ENCODE measurements around the gene KBTBD6. TPM values are rescaled to one million over a fixed set of nuclear protein-coding genes. Genes with fewer than 3 reads are reported as not detected.
"Not testable (repeated sequence)": the region's sequence is repeated elsewhere in the genome, so short reads cannot be mapped to it uniquely, and the experiment has no call there.

KBTBD6 gene
- total RNA-seq, 1 donor from 2014 or later, result 20.9 TPM

DNA sequence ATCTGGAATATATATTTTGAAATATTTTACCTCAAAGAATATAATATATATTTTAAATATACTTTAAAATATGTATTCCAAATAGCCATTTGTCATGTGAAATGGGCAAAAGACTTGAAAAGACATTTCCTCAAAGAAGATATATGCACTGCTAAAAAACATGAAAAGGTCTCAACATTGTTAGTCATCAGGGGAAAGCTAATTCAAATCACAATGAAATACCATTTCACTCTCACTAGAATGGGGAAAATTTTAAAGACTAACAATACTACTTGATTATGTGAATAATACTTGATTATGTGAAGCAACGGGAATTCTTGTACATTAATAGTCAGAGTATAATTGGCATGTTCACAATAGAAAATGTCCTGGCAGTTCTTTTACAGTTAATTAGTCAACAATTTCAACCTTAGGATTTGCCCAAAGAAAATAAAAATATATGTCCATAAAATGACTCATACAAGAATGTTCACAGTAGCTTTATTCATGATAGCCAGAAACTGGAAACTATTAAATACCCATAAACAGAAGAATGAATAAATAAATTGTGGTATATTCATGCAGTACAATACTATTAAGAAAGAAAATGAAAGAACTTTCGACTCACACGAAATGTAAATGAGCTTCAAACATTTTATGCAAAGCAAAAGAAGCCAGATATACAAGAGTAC lies 6.8 kb upstream of the KBTBD6 start:
- no peak for DNase-seq (ENCODE audit: low read depth, low spot score)
- TF ChIP-seq, protein P1, sequence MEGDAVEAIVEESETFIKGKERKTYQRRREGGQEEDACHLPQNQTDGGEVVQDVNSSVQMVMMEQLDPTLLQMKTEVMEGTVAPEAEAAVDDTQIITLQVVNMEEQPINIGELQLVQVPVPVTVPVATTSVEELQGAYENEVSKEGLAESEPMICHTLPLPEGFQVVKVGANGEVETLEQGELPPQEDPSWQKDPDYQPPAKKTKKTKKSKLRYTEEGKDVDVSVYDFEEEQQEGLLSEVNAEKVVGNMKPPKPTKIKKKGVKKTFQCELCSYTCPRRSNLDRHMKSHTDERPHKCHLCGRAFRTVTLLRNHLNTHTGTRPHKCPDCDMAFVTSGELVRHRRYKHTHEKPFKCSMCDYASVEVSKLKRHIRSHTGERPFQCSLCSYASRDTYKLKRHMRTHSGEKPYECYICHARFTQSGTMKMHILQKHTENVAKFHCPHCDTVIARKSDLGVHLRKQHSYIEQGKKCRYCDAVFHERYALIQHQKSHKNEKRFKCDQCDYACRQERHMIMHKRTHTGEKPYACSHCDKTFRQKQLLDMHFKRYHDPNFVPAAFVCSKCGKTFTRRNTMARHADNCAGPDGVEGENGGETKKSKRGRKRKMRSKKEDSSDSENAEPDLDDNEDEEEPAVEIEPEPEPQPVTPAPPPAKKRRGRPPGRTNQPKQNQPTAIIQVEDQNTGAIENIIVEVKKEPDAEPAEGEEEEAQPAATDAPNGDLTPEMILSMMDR (conservative IDR thresholded peaks at IDR 0.05), result no peak
- H3K4me1 Mint-ChIP-seq, result no peaks in the 10 kb centered on the region
- no peak overlapping the region for H3K27ac Mint-ChIP-seq (ENCODE audit: unreplicated experiment)
- H3K4me3 Mint-ChIP-seq, result no peak overlapping the region
- H3K27me3 Mint-ChIP-seq (ENCODE audit: low read depth), result no peaks in the 10 kb centered on the region
- no peaks in the 10 kb centered on the region for H3K36me3 Mint-ChIP-seq (ENCODE audit: low read depth)
- H3K9me3 Mint-ChIP-seq, result no peaks in the 10 kb centered on the region

DNA sequence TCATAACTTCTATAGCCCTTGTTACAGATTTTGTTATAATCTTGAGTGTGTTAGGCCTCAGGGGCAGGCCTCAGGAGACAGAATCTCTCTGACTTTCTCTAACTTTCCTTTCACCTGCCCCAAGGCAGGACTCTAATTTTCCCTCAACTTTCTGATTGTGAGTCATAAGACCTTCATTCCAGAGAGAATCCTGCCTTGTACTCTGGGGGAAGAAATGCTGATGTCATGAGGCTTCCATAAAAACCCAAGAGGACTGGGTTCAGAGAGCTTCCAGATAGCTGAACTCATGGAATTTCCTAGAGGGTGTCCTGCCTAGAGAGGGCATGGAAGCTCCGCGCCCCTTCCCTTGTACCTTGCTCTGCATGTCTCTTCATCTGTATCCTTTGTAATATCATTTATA lies 5.3 kb upstream of the KBTBD6 start:
- no peaks in the 10 kb centered on the region for H3K36me3 Mint-ChIP-seq (ENCODE audit: low read depth)
- TF ChIP-seq, protein P1 (conservative IDR thresholded peaks at IDR 0.05), result no peak
- no peaks in the 10 kb centered on the region for H3K9me3 Mint-ChIP-seq
- H3K27ac Mint-ChIP-seq (ENCODE audit: unreplicated experiment), result no peak overlapping the region
- H3K4me1 Mint-ChIP-seq, result peaks cover 11% of the 10 kb centered on the region
- no peak overlapping the region for H3K4me3 Mint-ChIP-seq
- no peak for DNase-seq (ENCODE audit: low read depth, low spot score)
- H3K27me3 Mint-ChIP-seq (ENCODE audit: low read depth), result no peaks in the 10 kb centered on the region

DNA sequence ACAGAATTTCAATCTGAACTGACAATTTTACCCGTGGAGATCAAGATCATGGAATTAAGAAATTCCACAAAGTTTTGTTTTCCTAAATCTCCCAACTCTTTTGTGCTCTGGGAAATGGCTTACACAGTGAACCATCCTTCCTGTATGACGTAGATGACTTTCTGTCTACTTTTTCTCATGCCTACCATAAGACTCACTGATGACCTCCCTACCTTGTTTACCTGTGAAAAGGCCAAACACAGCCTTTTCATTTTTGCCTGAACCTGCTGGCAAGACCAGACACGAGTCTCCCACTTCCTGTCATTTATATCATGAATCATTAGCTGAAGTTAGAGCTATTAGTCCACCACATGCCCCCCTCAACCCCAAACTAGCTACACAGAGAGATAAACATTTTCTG lies 4.6 kb upstream of the KBTBD6 start:
- TF ChIP-seq, protein P1 (conservative IDR thresholded peaks at IDR 0.05), result no peak
- H3K36me3 Mint-ChIP-seq (ENCODE audit: low read depth), result peaks cover 3% of the 10 kb centered on the region
- no peaks in the 10 kb centered on the region for H3K27me3 Mint-ChIP-seq (ENCODE audit: low read depth)
- H3K4me1 Mint-ChIP-seq, result peaks cover 18% of the 10 kb centered on the region
- no peaks in the 10 kb centered on the region for H3K9me3 Mint-ChIP-seq
- DNase-seq (ENCODE audit: low read depth, low spot score), result no peak
- H3K4me3 Mint-ChIP-seq, result peak overlapping the region; percentile 4
- no peak overlapping the region for H3K27ac Mint-ChIP-seq (ENCODE audit: unreplicated experiment)

DNA sequence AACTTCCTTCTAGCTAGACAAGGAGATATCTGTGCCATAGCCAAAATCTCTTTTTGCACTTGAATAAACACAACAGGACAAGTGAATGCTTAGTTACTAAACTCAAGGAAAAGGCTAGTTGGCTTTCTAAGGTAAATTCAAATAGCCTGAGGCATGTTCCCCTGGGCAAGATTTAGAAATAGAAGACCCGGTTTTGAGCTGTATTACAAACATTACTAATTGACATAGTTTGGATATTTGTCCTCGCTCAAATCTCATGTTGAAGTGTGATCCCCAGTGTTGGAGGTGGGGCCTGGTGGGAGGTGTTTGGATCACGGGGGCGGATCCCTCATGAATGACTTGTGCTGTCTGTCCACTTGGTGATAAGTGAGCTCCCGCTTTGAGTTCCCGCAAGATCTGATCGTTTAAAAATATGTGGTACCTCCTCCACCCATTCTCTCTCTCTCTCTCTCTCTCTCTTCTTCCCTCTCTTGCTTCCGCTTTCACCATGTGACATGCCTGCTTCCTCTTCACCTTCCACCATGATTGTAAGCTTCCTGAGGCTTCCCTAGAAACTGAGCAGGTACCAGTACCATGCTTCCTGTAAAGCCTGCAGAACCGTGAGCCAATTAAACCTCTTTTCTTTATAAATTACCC lies 3.9 kb upstream of the KBTBD6 start:
- peaks cover 22% of the 10 kb centered on the region for H3K4me1 Mint-ChIP-seq

DNA sequence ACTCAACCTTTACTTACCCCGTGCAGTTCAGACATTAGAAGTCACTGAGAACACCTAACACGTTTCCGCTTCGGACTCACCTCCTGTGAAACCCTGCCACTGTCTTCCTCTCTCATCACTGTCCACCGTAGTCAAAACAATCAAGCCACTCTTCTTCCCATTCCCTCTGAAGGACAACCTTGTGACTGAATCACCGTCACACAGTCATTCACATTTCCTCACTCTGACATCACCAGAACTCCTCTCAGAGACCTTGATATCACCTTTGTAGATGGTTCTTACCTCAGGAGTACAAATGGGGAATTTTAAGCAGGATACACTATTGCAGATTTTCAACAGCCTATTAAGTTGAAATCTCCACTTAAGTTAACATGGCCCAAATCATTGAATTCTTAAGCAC lies 1.3 kb upstream of the KBTBD6 start:
- Mint-ChIP-seq H3K27me3 (ENCODE audit: low read depth) (no peaks in the 10 kb centered on the region), H3K9me3 (no peaks in the 10 kb centered on the region), H3K4me1 (peaks cover 39% of the 10 kb centered on the region), H3K4me3 (peak overlapping the region; percentile 99), H3K36me3 (ENCODE audit: low read depth) (peaks cover 13% of the 10 kb centered on the region), H3K27ac (ENCODE audit: unreplicated experiment) (no peak overlapping the region)
- DNase-seq (ENCODE audit: low read depth, low spot score), result no peak
- TF ChIP-seq, protein P1 (conservative IDR thresholded peaks at IDR 0.05), result no peak

More for the DNA sequence above, 3.9 kb upstream of the KBTBD6 start:
- no peak for DNase-seq (ENCODE audit: low read depth, low spot score)
- TF ChIP-seq, protein P1 (conservative IDR thresholded peaks at IDR 0.05), result no peak
- Mint-ChIP-seq H3K36me3 (ENCODE audit: low read depth) (peaks cover 3% of the 10 kb centered on the region), H3K27me3 (ENCODE audit: low read depth) (no peaks in the 10 kb centered on the region), H3K27ac (ENCODE audit: unreplicated experiment) (no peak overlapping the region), H3K9me3 (no peaks in the 10 kb centered on the region), H3K4me3 (no peak overlapping the region)

DNA sequence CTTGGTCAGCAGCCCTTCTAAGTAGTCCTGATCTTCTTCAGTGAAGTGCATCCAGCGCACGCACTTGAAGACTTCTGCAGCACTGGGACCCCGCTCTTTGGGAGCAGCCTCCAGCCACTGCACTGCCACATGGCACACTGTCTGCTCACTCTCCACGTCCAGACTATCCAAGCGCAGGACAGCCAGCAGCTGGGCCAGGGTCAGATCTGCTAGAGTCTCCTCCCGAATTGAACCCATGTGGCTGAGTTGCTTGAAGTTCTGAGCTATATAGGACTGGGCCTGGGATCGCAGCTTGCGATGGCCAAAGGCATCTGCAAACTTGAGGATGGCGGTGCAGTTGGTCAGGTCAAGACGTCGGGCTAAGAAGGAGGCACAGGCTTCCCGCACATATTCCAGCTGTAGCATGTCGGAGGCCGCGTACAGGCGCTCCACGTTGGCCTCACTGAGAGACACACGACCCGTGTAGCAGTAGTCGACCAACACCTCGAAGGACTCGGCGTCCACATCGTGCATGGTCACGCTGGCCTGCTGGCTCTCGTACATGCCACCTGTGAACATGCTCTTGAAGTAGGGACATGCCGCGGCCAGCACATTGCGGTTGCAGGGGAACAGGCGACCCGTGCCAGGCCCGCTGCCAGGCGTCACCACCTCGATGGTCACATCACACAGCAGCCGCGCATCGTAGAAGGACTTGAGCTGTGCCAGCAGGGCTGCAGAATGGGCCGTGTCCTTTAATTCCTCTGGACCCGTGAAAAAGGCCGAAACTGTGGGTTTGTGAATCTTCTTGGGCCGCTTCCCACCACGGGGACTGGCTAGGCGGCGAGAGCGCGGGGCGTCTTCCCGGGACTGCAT lies 716 bp downstream of the KBTBD6 start:
- not testable (repeated sequence) for DNase-seq (ENCODE audit: low read depth, low spot score); H3K9me3 Mint-ChIP-seq; H3K27me3 Mint-ChIP-seq (ENCODE audit: low read depth)
- Mint-ChIP-seq H3K27ac (ENCODE audit: unreplicated experiment) (peak overlapping the region; percentile 98), H3K4me3 (peak overlapping the region; percentile 99), H3K4me1 (peaks cover 48% of the 10 kb centered on the region), H3K36me3 (ENCODE audit: low read depth) (peaks cover 13% of the 10 kb centered on the region)

DNA sequence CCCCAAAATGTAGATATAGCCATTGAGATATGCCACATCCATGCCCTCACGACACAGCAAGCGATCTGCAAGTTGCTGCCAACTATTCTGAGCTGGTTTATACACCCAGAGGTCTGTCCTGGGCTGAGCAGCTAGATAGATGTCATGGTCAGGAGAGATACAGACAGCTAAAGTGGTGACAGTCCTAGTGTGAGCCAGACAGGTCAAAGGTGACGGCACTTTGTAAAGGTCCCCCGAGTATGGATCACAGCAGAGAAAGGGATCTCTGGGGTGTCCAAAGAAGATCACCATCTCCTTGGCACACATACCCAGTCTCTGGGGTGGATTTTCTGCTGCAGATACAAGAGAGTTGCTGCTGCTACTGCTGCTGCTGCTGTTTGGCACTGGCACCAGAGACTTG lies 1.4 kb downstream of the KBTBD6 start:
- H3K27ac Mint-ChIP-seq (ENCODE audit: unreplicated experiment), result not testable (repeated sequence)

More for the DNA sequence above, 1.4 kb downstream of the KBTBD6 start:
- Mint-ChIP-seq H3K4me3 (peak overlapping the region; percentile 99), H3K4me1 (peaks cover 48% of the 10 kb centered on the region), H3K36me3 (ENCODE audit: low read depth) (peaks cover 16% of the 10 kb centered on the region)
- not testable (repeated sequence) for H3K9me3 Mint-ChIP-seq; DNase-seq (ENCODE audit: low read depth, low spot score); H3K27me3 Mint-ChIP-seq (ENCODE audit: low read depth)

All from neural crest cell (in vitro differentiated cells).